Ovary (tissue), 9 donors: ENCODE data around the gene TBX1. TPM values are rescaled to one million over a fixed set of nuclear protein-coding genes. Genes with fewer than 3 reads are reported as not detected.

Source experiments
- DNase-seq, 5 donors: peaks; one replicate each; pipeline ENCODE4 v3.0.0-alpha.2; 2019 to 2020
- H3K27ac ChIP-seq, 2 donors: fragments of 200-600 bp; one replicate each; pipeline versions ENCODE4 v1.5.1 to v1.8.0; 2019 to 2022
- H3K27me3 ChIP-seq: fragments of 200-600 bp; one replicate; pipeline ENCODE4 v1.8.0; 2022
- H3K36me3 ChIP-seq: fragments of 200-600 bp; sonication (generic); one replicate; pipeline ENCODE4 v1.5.1; 2019
- H3K4me1 ChIP-seq: one replicate; pipeline ENCODE4 v1.8.1; 2013; ENCODE audit warnings: mild to moderate bottlenecking, moderate library complexity; ENCODE audit not compliant: insufficient read depth
- H3K4me3 ChIP-seq: fragments of 200-600 bp; sonication (generic); one replicate; pipeline ENCODE4 v1.5.1; 2017
- H3K9me3 ChIP-seq, 2 donors: fragments of 200-600 bp in 1 of 2; sonication (generic) in 1 of 2; one replicate each; pipeline versions ENCODE4 v1.5.1 to v1.8.1; 2013 to 2019; ENCODE audit warnings: mild to moderate bottlenecking in 1 of 2, moderate library complexity in 1 of 2
- CTCF ChIP-seq, 3 donors: fragments of 450-650 bp in 2 of 3; fragments of 200-600 bp in 1 of 3; IDR thresholded peaks; one replicate each; pipeline versions ENCODE4 v1.5.1 to v1.8.0; 2016 to 2022; ENCODE audit warnings: antibody characterized with exemption in 3 of 3, mild to moderate bottlenecking in 1 of 3
- EP300 ChIP-seq: sonication (generic); formaldehyde crosslinking; IDR thresholded peaks from one replicate; pipeline ENCODE4 v1.6.1; 2017; ENCODE audit warnings: antibody characterized with exemption
- POLR2A ChIP-seq: fragments of 450-650 bp; IDR thresholded peaks from one replicate; pipeline ENCODE4 v1.6.1; 2017; ENCODE audit warnings: antibody characterized with exemption, mild to moderate bottlenecking, moderate library complexity
- WGBS, 3 donors: extraction: QIAGEN DNeasy Blood & Tissue Kit in 1 of 3; methylation state at CpG; one replicate each; pipeline versions ENCODE4 v1.1.5 to v1.1.7; 2013 to 2017; 5-methylcytosine and 5-hydroxymethylcytosine counted together
- intact Hi-C, 4 donors: fragments of 100-400 bp; cut with DNase I; formaldehyde crosslinking; loops; one replicate each; pipeline versions ENCODE4 v1.11.0 to v1.15.1; 2022 to 2023
- polyA plus RNA-seq, 2 donors: library from polyadenylated mRNA; stranded (reverse); fragments of 200-250 nt in 1 of 2; fragments of 350-450 nt in 1 of 2; fragmentation: Illumina TruSeq in 1 of 2; extraction: RNeasy Lipid Tissue Mini Kit (QIAGEN cat#74804) in 1 of 2; gene quantifications; one replicate each; pipeline ENCODE4 v1.2.3, GENCODE V29; 2013 to 2014
- total RNA-seq, 7 donors: library from RNA; depleted of rRNA in 2 of 7; stranded (reverse); fragments of >200 nt in 2 of 7; fragmentation: NEBNext Ultra II Directional in 3 of 7; extraction: Animal tissue kit (Norgen Biotek cat#: 25700) in 3 of 7; gene quantifications; one replicate each; pipeline versions ENCODE4 v1.1.0 to v1.2.4, GENCODE V29; 2016 to 2023
- donor health status: DM: no; HTN: no; CAD: no; lungs with moderate emphysema.
- donor health status: DM: no; HTN: no; CAD: no.
- donor health status: Bipolar disorder and iron deficiency.
- donor health status: DM: yes; HTN: yes; CAD: no.
- donor health status: DM: no; HTN: no; CAD: no.
- donor health status: DM: yes; HTN: yes; CAD: no.

TBX1 gene
- total and polyA plus RNA-seq, 9 donors = 1.2 to 23.8 (median 2.9) TPM; not detected in 1

GRCh38 chr22:19764299-19764593, 3.7 kb downstream of the TBX1 start:
- H3K4me3 ChIP-seq = no peak overlapping the region
- no peaks in the 10 kb centered on the region for H3K27me3 ChIP-seq

GRCh38 chr22:19764636-19765476, 4.3 kb downstream of the TBX1 start:
- TF ChIP-seq CTCF (IDR thresholded peaks at IDR 0.05) = no peak
- no peak for TF ChIP-seq EP300
- TF ChIP-seq POLR2A = no peak
- H3K27ac ChIP-seq = no peak overlapping the region
- intact Hi-C loops = no loop called here

More at GRCh38 chr22:19764299-19764593, 3.7 kb downstream of the TBX1 start:
- TF ChIP-seq CTCF (IDR thresholded peaks at IDR 0.05) (no peak), POLR2A (no peak), EP300 (no peak)
- Histone ChIP-seq H3K27ac (no peak overlapping the region), H3K9me3 (no peaks in the 10 kb centered on the region), H3K4me1 (no peaks in the 10 kb centered on the region), H3K36me3 (no peaks in the 10 kb centered on the region)
- no peak for DNase-seq
- intact Hi-C loops = no loop called here
- 68 to 78% (median 73%) methylated on average over 17 of the region's 17 CpGs for WGBS, 3 donors

GRCh38 chr22:19765477-19766239, 5.1 kb downstream of the TBX1 start:
- Histone ChIP-seq H3K27ac (no peak overlapping the region), H3K9me3 (no peaks in the 10 kb centered on the region), H3K36me3 (no peaks in the 10 kb centered on the region), H3K27me3 (no peaks in the 10 kb centered on the region), H3K4me1 (no peaks in the 10 kb centered on the region), H3K4me3 (no peak overlapping the region)
- intact Hi-C loops = no loop called here
- no peak for TF ChIP-seq EP300
- no peak for TF ChIP-seq POLR2A
- no peak for TF ChIP-seq CTCF (IDR thresholded peaks at IDR 0.05)
- no peak for DNase-seq
- WGBS, 3 donors = 1 to 3% (median 2%) methylated on average over 41 to 83 of the region's 83 CpGs

More at GRCh38 chr22:19764636-19765476, 4.3 kb downstream of the TBX1 start:
- DNase-seq = no peak
- Histone ChIP-seq H3K36me3 (no peaks in the 10 kb centered on the region), H3K4me3 (no peak overlapping the region), H3K27me3 (no peaks in the 10 kb centered on the region), H3K4me1 (no peaks in the 10 kb centered on the region), H3K9me3 (no peaks in the 10 kb centered on the region)
- WGBS, 3 donors = 56 to 59% (median 57%) methylated on average over 25 of the region's 25 CpGs

- DNase-seq = no peak
- Histone ChIP-seq H3K27ac (no peak overlapping the region), H3K4me1 (no peaks in the 10 kb centered on the region), H3K9me3 (no peaks in the 10 kb centered on the region), H3K4me3 (no peak overlapping the region), H3K27me3 (no peaks in the 10 kb centered on the region), H3K36me3 (no peaks in the 10 kb centered on the region)
- intact Hi-C loops = no loop called here
- 0 to 1% (median 0%) methylated on average over 17 to 36 of the region's 36 CpGs for WGBS, 3 donors
- TF ChIP-seq CTCF (IDR thresholded peaks at IDR 0.05) (no peak), EP300 (no peak), POLR2A (no peak)
These were observed 5.6 kb downstream of the TBX1 start for GRCh38 chr22:19766240-19766510.
